NT2/D1 (cell line): ENCODE data around the gene WDR27.

Source experiments
- SUZ12 ChIP-seq: IDR thresholded peaks from 2 replicates; pipeline ENCODE4 v1.6.1; 2011; ENCODE audit not compliant: insufficient read length, insufficient read depth; ENCODE audit errors: extremely low read depth
- YY1 ChIP-seq: IDR thresholded peaks from 2 replicates; pipeline ENCODE4 v1.6.1; 2011; ENCODE audit not compliant: insufficient read length, insufficient read depth
- ZNF274 ChIP-seq: IDR thresholded peaks from 2 replicates; pipeline ENCODE4 v1.6.1; 2011; ENCODE audit warnings: mild to moderate bottlenecking, low read depth, low read length

DNA sequence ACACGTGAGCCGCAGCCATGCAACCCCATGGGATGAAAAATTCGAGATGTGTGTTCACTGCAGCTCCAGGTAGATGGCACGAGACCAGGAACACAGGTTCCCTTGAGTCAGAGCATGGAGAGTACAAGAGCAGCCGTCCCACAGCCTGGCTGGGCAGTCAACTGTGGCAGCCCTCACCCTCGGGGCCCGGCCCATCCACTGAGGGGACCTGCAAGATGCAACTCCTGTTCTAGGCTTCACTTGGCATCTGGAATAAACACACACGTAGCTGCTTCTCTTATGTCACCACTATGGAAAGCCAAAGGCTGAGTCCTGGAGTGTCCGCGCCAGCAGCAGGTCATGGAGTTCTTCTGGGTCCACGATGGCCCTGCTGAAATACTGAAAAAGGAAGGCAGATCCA lies 77.0 kb downstream of the WDR27 start:
- TF ChIP-seq ZNF274 (no peak), YY1 (no peak), SUZ12 (no peak)
